Stimulated activated CD8-positive, alpha-beta memory T cell treated with anti-CD3 and anti-CD28 coated beads, Interleukin-7, amount 100 ng/mL, for 24 hours (primary cell): Measurements from ENCODE around the gene KRTAP9-2.
"Not testable (repeated sequence)": the region's sequence is repeated elsewhere in the genome, so short reads cannot be mapped to it uniquely, and the experiment has no call there.

Experiments
- DNase-seq: peaks from one replicate; pipeline ENCODE4 v3.0.0-alpha.2; 2020; ENCODE audit warnings: low read depth

KRTAP9-2 gene

DNA sequence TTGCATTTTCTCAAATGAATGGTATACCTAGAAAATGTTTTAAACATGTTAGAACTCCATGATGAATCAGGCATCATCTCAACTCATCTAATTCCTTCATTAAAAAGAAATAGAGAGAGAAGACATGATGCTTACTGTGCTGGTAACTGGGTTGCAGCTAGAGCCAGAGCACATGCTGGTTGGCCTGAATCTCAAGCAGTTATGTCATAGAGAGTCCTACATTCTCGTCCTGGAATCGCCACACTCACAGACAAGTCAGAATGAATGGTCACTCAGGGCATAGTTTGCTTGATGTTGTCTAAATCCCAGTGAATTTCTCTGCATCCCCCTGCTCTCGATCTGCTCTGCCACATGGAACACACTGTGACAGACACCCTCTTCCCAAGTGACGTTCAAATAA is 10.7 kb downstream of the KRTAP9-2 start:
- DNase-seq, result not testable (repeated sequence)

DNA sequence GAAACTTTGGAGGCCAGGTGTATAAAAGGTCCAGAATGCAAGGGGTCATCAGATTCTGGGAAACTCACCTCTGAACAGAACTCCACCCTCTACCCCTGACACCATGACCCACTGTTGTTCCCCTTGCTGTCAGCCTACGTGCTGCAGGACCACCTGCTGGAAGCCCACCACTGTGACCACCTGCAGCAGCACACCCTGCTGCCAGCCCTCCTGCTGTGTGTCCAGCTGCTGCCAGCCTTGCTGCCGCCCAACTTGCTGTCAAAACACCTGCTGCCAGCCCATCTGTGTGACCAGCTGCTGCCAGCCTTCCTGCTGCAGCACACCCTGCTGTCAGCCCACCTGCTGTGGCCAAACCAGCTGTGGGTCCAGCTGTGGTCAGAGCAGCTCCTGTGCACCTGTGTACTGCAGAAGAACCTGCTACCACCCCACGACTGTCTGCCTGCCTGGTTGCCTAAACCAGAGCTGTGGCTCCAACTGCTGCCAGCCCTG is 11.5 kb downstream of the KRTAP9-2 start, which contains the start of gene KRTAP9-8:
Gene KRTAP9-8, plus strand, starts transcription at position 51 of the 489 bp plus-strand sequence. Its CDS starts 53 bp downstream, at position 104.
- not testable (repeated sequence) for DNase-seq

DNA sequence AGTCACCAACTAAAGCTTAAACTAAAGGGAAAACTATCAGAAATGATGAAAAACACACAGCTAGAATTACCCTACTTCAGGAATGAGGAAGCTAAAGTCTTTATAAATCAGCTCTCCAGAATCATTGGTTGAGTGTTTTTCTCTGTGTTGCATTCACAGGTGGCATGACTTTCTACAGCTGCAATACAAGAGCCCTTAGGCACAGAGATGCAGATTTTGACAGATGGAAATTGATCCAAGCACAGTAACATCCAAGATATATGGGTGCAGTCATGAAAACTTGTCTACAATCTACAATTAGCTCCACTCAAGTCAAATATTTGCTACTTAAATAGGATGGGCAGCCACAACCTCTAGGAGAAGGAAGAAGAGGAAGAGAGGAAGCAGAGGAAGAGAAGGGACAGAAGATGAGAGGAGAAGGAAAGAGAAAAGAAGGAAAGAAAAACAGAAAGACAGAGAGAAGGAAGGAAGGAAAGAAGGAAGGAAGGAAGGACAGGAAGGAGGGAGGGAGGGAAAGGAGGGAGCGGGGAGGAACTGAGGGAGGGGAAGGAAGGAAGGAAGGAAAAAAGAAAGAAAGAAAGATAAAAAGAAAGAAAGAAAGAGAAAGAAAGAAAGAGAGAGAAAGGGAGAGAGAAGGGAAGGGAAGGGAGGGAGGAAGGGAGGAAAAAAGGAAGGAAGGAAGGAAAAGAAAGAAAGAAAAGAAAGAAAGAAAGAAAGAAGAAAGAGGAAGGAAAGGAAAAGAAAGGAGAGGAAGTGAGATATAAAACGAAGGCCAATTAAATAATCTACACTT is 20.7 kb downstream of the KRTAP9-2 start:
- not testable (repeated sequence) for DNase-seq

DNA sequence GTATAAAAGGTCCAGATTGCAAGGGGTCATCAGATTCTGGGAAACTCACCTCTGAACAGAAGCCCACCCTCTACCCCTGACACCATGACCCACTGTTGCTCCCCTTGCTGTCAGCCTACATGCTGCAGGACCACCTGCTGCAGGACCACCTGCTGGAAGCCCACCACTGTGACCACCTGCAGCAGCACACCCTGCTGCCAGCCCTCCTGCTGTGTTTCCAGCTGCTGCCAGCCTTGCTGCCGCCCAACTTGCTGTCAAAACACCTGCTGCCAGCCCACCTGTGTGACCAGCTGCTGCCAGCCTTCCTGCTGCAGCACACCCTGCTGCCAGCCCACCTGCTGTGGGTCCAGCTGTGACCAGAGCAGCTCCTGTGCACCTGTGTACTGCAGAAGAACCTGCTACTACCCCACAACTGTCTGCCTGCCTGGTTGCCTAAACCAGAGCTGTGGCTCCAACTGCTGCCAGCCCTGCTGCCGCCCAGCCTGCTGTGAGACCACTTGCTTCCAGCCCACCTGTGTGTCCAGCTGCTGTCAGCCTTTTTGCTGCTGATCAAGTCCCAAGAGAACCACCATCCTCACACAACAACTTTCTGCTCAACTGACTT is 23.3 kb downstream of the KRTAP9-2 start, which contains the start of gene KRTAP9-4:
Gene KRTAP9-4, plus strand, starts transcription at position 51 of the 604 bp plus-strand sequence. Its CDS starts 34 bp downstream, at position 85.
- DNase-seq, result not testable (repeated sequence)

DNA sequence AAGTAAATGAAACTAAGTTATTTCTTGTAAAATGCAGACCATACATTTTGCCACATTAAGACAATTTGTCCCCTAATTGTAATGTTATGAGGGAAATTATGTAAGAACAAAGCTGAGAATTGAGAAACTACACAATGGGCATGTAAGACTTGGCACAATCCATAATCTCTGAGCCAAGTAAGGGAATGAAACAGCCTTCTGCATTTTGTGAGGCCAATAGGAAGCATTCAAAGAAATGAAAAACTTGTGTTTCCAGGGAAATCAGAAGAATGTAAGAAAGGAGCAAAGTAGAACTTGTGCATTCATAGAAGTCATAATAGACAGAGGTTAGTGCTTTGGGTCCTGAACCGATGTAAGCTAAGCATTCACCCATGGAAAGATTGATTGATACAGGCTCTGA is 24.8 kb downstream of the KRTAP9-2 start:
- DNase-seq, result no peak

GRCh38 chr17:41254861-41255260 is 28.4 kb downstream of the KRTAP9-2 start:
- DNase-seq, result no peak

GRCh38 chr17:41255381-41256290 is 29.2 kb downstream of the KRTAP9-2 start, which contains the start of gene KRTAP9-9:
KRTAP9-9 (plus strand) TSS chr17:41255384.
- not testable (repeated sequence) for DNase-seq

GRCh38 chr17:41256291-41256685 is 29.8 kb downstream of the KRTAP9-2 start:
- no peak for DNase-seq

DNA sequence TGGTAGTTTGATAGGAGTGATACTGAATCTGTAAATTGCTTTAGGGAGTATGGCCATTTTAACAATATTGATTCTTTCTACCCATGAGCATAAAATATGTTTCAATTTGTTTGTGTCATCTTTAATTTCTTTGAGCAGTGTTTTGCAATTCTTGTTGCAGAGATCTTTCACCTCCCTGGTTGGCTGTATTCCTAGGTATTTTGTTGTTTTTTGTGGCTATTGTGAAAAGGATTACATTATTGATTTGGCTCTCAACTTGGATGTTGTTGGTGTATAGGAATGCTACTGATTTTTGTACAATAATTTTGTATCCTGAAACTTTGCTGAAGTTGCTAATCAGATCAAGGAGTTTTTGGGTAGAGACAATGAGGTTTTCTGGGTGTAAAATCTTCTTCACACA is 32.0 kb downstream of the KRTAP9-2 start:
- no peak for DNase-seq

DNA sequence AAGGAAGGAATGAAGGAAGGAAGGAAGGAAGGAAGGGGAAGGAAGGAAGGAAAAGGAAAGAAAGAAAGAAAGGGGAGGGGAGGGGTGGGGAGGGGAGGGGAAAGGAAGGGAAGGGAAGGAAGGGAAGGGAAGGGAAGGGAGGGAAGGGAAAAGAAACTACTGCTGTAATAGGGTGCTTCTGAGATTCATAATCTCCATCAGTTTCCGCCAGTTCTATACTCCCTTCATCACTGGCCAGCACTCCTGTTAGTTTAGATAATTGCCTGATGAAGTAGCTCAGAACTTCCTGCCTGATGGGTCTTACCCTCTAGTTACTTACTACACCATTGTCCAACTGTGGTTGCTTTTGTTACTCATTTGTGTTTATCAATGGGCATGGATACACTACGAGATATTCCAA is 36.8 kb downstream of the KRTAP9-2 start:
- no peak for DNase-seq

DNA sequence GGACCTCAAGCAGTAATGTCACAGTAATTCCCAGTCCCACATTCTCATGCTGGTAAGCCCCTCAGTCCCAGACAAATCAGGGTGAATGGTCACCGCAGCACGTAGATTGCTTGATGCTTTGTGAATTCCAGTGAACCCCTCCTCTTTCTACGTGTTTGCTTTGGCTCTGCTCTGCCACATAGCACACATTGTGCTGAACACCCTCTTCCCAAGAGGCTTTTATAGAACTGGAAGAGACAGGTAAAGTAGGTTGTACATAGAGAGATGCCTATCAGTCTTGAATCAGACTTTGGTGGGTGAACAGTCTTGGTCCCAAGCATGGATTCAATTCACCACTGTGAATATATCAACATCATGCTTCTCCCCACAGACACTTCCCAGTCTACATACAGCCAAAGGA is 38.2 kb downstream of the KRTAP9-2 start:
- DNase-seq, result no peak

DNA sequence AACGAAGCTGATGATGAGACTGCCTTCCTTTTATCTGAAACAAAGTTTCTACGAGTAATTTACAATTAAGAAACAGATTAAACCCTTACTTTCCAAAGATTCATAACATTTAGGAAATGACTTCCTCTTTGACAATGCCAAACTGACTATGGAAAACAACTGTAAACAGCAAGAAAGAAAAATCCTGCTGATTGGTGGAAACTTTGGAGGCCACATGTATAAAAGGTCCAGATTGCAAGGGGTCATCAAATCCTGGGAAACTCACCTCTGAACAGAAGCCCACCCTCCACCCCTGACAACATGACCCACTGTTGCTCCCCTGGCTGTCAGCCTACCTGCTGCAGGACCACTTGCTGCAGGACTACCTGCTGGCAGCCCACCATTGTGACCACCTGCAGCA is 38.6 kb downstream of the KRTAP9-2 start, which contains the start of gene KRTAP9-6:
Gene KRTAP9-6, plus strand, starts transcription at position 301 of the 400 bp plus-strand sequence. Its CDS starts 0 bp downstream, at position 301.
- DNase-seq, result no peak

- DNase-seq, result no peak
These were observed 41.3 kb downstream of the KRTAP9-2 start for GRCh38 chr17:41267711-41268110.

GRCh38 chr17:41271323-41271722 is 44.9 kb downstream of the KRTAP9-2 start:
- not testable (repeated sequence) for DNase-seq

GRCh38 chr17:41271858-41272257 is 45.4 kb downstream of the KRTAP9-2 start:
- DNase-seq, result no peak

DNA sequence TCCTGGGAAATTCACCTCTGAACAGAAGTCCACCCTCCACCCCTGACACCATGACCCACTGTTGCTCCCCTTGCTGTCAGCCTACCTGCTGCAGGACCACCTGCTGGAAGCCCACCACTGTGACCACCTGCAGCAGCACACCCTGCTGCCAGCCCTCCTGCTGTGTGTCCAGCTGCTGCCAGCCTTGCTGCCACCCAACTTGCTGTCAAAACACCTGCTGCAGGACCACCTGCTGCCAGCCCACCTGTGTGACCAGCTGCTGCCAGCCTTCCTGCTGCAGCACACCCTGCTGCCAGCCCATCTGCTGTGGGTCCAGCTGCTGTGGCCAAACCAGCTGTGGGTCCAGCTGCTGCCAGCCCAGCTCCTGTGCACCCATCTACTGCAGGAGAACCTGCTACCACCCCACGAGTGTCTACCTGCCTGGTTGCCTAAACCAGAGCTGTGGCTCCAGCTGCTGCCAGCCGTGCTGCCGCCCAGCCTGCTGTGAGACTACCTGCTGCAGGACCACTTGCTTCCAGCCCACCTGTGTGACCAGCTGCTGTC is 49.3 kb downstream of the KRTAP9-2 start, which contains the start of gene KRTAP9-7:
Gene KRTAP9-7, plus strand, starts transcription at position 51 of the 543 bp plus-strand sequence. Its CDS starts 0 bp downstream, at position 51.
- DNase-seq, result not testable (repeated sequence)
